Tibial artery (tissue), 4 donors: ENCODE measurements around the gene INTS2.

Experiments
- DNase-seq, 2 donors: peaks; one replicate each; pipeline ENCODE4 v3.0.0-alpha.2; 2019
- H3K27ac ChIP-seq, 2 donors: fragments of 200-600 bp; sonication (generic) in 1 of 2; 1 replicate in 1 of 2; 2 replicates in 1 of 2; pipeline ENCODE4 v1.5.1; 2018 to 2019; ENCODE audit warnings: mild to moderate bottlenecking in 1 of 2
- H3K27me3 ChIP-seq, 2 donors: fragments of 200-600 bp; sonication (generic) in 1 of 2; one replicate each; pipeline versions ENCODE4 v1.5.1 to v1.6.0; 2016 to 2019
- H3K36me3 ChIP-seq, 3 donors: fragments of 200-600 bp; sonication (generic) in 2 of 3; one replicate each; pipeline ENCODE4 v1.5.1; 2016 to 2019; ENCODE audit warnings: mild to moderate bottlenecking in 2 of 3
- H3K4me1 ChIP-seq, 4 donors: fragments of 200-600 bp; sonication (generic) in 2 of 4; 1 replicate in 3 of 4; 2 replicates in 1 of 4; pipeline ENCODE4 v1.5.1; 2016 to 2019
- H3K4me3 ChIP-seq, 2 donors: fragments of 200-600 bp; sonication (generic) in 1 of 2; 1 replicate in 1 of 2; 2 replicates in 1 of 2; pipeline ENCODE4 v1.5.1; 2018 to 2019; ENCODE audit warnings: mild to moderate bottlenecking in 2 of 2
- H3K9me3 ChIP-seq, 3 donors: fragments of 200-600 bp; sonication (generic) in 1 of 3; one replicate each; pipeline ENCODE4 v1.5.1; 2016 to 2019
- intact Hi-C: fragments of 100-400 bp; cut with DNase I; formaldehyde crosslinking; loops from one replicate; pipeline ENCODE4 v1.15.0; 2023; ENCODE audit warnings: low total_unique reads
- TF ChIP-seq, protein P1 (sequence below), 2 experiments: fragments of 200-600 bp in 1 of 2; fragments of 450-650 bp in 1 of 2; IDR thresholded peaks; one replicate each; pipeline ENCODE4 v1.5.1; 2017 to 2019; ENCODE audit warnings: antibody characterized with exemption in 2 of 2, mild to moderate bottlenecking in 1 of 2, moderate library complexity in 1 of 2

Gene INTS2

GRCh38 chr17:61846761-61847375, 80.9 kb downstream of the INTS2 start:
- no peaks in the 10 kb centered on the region for H3K9me3 ChIP-seq
- H3K4me3 ChIP-seq, result no peak overlapping the region
- TF ChIP-seq, protein P1, sequence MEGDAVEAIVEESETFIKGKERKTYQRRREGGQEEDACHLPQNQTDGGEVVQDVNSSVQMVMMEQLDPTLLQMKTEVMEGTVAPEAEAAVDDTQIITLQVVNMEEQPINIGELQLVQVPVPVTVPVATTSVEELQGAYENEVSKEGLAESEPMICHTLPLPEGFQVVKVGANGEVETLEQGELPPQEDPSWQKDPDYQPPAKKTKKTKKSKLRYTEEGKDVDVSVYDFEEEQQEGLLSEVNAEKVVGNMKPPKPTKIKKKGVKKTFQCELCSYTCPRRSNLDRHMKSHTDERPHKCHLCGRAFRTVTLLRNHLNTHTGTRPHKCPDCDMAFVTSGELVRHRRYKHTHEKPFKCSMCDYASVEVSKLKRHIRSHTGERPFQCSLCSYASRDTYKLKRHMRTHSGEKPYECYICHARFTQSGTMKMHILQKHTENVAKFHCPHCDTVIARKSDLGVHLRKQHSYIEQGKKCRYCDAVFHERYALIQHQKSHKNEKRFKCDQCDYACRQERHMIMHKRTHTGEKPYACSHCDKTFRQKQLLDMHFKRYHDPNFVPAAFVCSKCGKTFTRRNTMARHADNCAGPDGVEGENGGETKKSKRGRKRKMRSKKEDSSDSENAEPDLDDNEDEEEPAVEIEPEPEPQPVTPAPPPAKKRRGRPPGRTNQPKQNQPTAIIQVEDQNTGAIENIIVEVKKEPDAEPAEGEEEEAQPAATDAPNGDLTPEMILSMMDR (IDR thresholded peaks at IDR 0.05), result no peak
- no peaks in the 10 kb centered on the region for H3K4me1 ChIP-seq
- intact Hi-C loops, result no loop called here
- H3K27me3 ChIP-seq, result no peaks in the 10 kb centered on the region
- H3K36me3 ChIP-seq, result no peaks in the 10 kb centered on the region
- H3K27ac ChIP-seq, result no peak overlapping the region
- no peak for DNase-seq

DNA sequence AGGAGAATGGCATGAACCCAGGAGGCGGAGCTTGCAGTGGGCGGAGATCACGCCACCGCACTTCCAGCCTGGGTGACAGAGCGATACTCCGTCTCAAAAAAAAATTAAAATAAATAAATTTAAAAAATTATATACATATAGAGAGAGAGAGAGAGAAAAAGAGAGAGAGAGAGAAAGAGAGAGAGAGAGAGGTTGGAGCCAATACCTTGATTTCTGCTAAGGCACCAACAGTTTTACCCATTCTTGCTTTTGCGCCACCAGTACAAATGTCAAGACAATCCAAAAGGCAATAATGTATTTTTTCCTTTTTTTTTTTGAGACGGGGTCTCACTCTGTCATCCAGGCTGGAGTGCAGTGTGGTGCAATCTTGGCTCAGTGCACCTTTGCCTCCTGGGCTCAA, 81.7 kb downstream of the INTS2 start:
- intact Hi-C loops, result no loop called here
- TF ChIP-seq, protein P1 (IDR thresholded peaks at IDR 0.05), result no peak
- Histone ChIP-seq H3K27me3 (no peaks in the 10 kb centered on the region), H3K4me3 (no peak overlapping the region), H3K27ac (no peak overlapping the region), H3K9me3 (no peaks in the 10 kb centered on the region), H3K4me1 (no peaks in the 10 kb centered on the region), H3K36me3 (no peaks in the 10 kb centered on the region)
- DNase-seq, result no peak

DNA sequence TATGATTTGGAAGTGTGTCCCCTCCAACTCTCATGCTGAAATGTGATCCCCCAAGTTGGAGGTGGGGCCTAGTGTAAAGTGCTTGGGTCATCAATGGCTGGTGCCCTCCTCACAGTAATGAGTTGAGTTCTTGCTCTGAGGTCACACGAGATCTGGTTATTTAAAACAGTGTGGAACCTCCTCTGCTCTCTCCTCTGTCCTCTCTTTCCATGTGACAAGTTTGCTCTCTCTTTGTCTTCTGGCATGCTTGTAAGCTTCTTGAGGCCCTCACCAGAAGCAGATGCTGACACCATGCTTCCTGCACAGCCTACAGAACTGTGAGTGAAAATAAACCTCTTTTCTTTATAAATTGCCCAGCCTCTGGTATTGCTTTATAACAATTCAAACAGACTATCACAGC, 84.3 kb downstream of the INTS2 start:
- Histone ChIP-seq H3K4me3 (no peak overlapping the region), H3K27ac (no peak overlapping the region), H3K4me1 (no peaks in the 10 kb centered on the region), H3K9me3 (no peaks in the 10 kb centered on the region), H3K36me3 (no peaks in the 10 kb centered on the region), H3K27me3 (no peaks in the 10 kb centered on the region)
- DNase-seq, result no peak
- intact Hi-C loops, result no loop called here
- TF ChIP-seq, protein P1 (IDR thresholded peaks at IDR 0.05), result no peak

DNA sequence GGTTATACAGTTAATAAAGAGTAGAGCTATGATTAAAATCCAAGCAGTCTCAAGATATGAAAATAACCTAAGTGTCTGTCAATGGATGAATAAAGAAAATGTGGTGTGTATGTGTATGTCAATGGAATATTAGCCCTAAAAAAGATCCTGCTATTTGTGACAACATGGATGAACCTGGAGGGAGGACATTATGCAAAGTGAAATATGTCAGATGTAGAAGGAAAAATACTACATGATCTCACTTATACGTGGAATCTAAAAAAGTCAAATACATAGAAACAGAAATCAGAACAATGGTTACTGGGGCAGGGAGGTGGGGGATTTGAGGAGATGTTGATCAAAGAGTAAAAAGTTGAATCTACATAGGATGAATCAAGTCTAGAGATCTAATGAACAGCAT, 84.9 kb downstream of the INTS2 start:
- H3K9me3 ChIP-seq, result no peaks in the 10 kb centered on the region
- DNase-seq, result no peak
- H3K4me3 ChIP-seq, result no peak overlapping the region
- H3K4me1 ChIP-seq, result no peaks in the 10 kb centered on the region
- H3K36me3 ChIP-seq, result no peaks in the 10 kb centered on the region
- TF ChIP-seq, protein P1 (IDR thresholded peaks at IDR 0.05), result no peak
- H3K27ac ChIP-seq, result no peak overlapping the region
- H3K27me3 ChIP-seq, result no peaks in the 10 kb centered on the region
- intact Hi-C loops, result no loop called here

GRCh38 chr17:61839300-61839786, 88.4 kb downstream of the INTS2 start:
- DNase-seq, result no peak
- TF ChIP-seq, protein P1 (IDR thresholded peaks at IDR 0.05), result no peak
- Histone ChIP-seq H3K9me3 (no peaks in the 10 kb centered on the region), H3K4me1 (no peaks in the 10 kb centered on the region), H3K36me3 (no peaks in the 10 kb centered on the region), H3K27ac (no peak overlapping the region), H3K4me3 (no peak overlapping the region), H3K27me3 (no peaks in the 10 kb centered on the region)
- intact Hi-C loops, result loop anchor here (10.0 kb wide), 1 partner anchor 425 kb away; no protein-coding TSS in a partner anchor
